ENCODE data around the gene MRPL2.
"Not testable (repeated sequence)": the region's sequence is repeated elsewhere in the genome, so short reads cannot be mapped to it uniquely, and the experiment has no call there.

- not testable (repeated sequence) for TF ChIP-seq POLR2A (IDR thresholded peaks at IDR 0.05; ENCODE audit: low read depth); CTCF (IDR thresholded peaks at IDR 0.05); POLR2AphosphoS5 (IDR thresholded peaks at IDR 0.05)
Measured at GRCh38 chr6:43041475-43041874, 17.8 kb downstream of the MRPL2 start.

All from esophagus muscularis mucosa (tissue), 3 donors.